IMR-90 (cell line): ENCODE results near the gene PMPCA. TPM values are rescaled to one million over a fixed set of nuclear protein-coding genes. Genes with fewer than 3 reads are reported as not detected.

ENCODE experiments used
- ATAC-seq: fragments of 200-7000 bp; cut with Tn5 transposase; 2 replicates; pipeline ENCODE4 v1.9.1; 2020; ENCODE audit warnings: low read depth, mild to moderate bottlenecking, moderate library complexity
- BruUV-seq: library from RNA; stranded (reverse); fragments of 400-500 nt; replicated peaks from 2 replicates; lab custom pipeline; 2021; lab: Mats Ljungman, UMichigan
- CTCF ChIA-PET: fragments of 300-600 bp; formaldehyde crosslinking; extraction: SDS; loops from one replicate; lab custom pipeline; 2021; ENCODE audit warnings: antibody characterized with exemption; lab: Yijun Ruan, JAX
- POLR2A ChIA-PET: fragments of 300-600 bp; sonication (Branson Sonifier 250); formaldehyde crosslinking; loops from one replicate; lab custom pipeline; 2022; ENCODE audit warnings: antibody characterized with exemption; ENCODE audit not compliant: unreplicated experiment; lab: Charles Lee
- DNase-seq: peaks from one replicate; pipeline ENCODE4 v3.0.0; 2013
- H2AFZ ChIP-seq: replicated peaks from 2 replicates; pipeline ENCODE3; 2013; ENCODE audit warnings: low read length, mild to moderate bottlenecking; ENCODE audit not compliant: poor library complexity
- H2AK5ac ChIP-seq: 2 replicates; pipeline ENCODE4 v1.6.1; 2013; ENCODE audit warnings: low read depth, low read length, inconsistent platforms
- H2AK9ac ChIP-seq: replicated peaks from 2 replicates; pipeline ENCODE3; 2013; ENCODE audit warnings: mild to moderate bottlenecking, low read depth, low read length, moderate library complexity; ENCODE audit not compliant: poor library complexity
- H2BK120ac ChIP-seq: 2 replicates; pipeline ENCODE4 v1.6.1; 2013; ENCODE audit warnings: low read depth, low read length, inconsistent platforms
- H2BK15ac ChIP-seq: 3 replicates; pipeline ENCODE4 v1.6.1; 2013; ENCODE audit warnings: low read depth, low read length, inconsistent platforms
- H2BK20ac ChIP-seq: 2 replicates; pipeline ENCODE4 v1.6.1; 2013; ENCODE audit warnings: low read depth, mild to moderate bottlenecking, inconsistent platforms, low read length, moderate library complexity
- H2BK5ac ChIP-seq: 2 replicates; pipeline ENCODE4 v1.6.1; 2013; ENCODE audit warnings: mild to moderate bottlenecking, low read depth, low read length, inconsistent platforms; ENCODE audit not compliant: poor library complexity, severe bottlenecking
- H3K14ac ChIP-seq: replicated peaks from 2 replicates; pipeline ENCODE4 v1.6.1; 2013; ENCODE audit warnings: low read depth, low read length, inconsistent platforms
- H3K18ac ChIP-seq: 2 replicates; pipeline ENCODE4 v1.6.1; 2013; ENCODE audit warnings: low read depth, low read length, control low read depth
- H3K23ac ChIP-seq: 2 replicates; pipeline ENCODE4 v1.6.1; 2013; ENCODE audit warnings: low read depth, low read length, inconsistent platforms
- H3K27ac ChIP-seq: 2 replicates; pipeline ENCODE4 v1.5.1; 2013; ENCODE audit warnings: mild to moderate bottlenecking, control low read depth, low read length; ENCODE audit not compliant: insufficient read depth
- H3K27me3 ChIP-seq: 2 replicates; pipeline ENCODE4 v1.6.1; 2013; ENCODE audit warnings: low read length; ENCODE audit not compliant: control insufficient read depth, insufficient read depth
- H3K36me3 ChIP-seq: 2 replicates; pipeline ENCODE4 v1.6.1; 2013; ENCODE audit warnings: low read length, mixed read lengths; ENCODE audit not compliant: control insufficient read depth, insufficient read depth
- H3K4ac ChIP-seq: 2 replicates; pipeline ENCODE4 v1.6.1; 2013; ENCODE audit warnings: low read depth, low read length, inconsistent platforms
- H3K4me1 ChIP-seq: 2 replicates; pipeline ENCODE4 v1.6.1; 2013; ENCODE audit warnings: low read length, mixed read lengths; ENCODE audit not compliant: control insufficient read depth, insufficient read depth
- H3K4me2 ChIP-seq: 2 replicates; pipeline ENCODE4 v1.6.1; 2013; ENCODE audit warnings: low read depth, mild to moderate bottlenecking, control low read depth, low read length, moderate library complexity
- H3K4me3 ChIP-seq: 2 replicates; pipeline ENCODE4 v1.5.1; 2013; ENCODE audit warnings: low read depth, mild to moderate bottlenecking, control low read depth, low read length, moderate library complexity; ENCODE audit not compliant: insufficient read depth
- H3K56ac ChIP-seq: 2 replicates; pipeline ENCODE4 v1.6.1; 2013; ENCODE audit warnings: low read length, inconsistent platforms; ENCODE audit not compliant: insufficient read depth; ENCODE audit errors: extremely low read depth
- H3K79me1 ChIP-seq, 2 experiments: 2 replicates each; pipeline ENCODE4 v1.6.1; 2013; ENCODE audit warnings: low read length in 2 of 2, inconsistent platforms in 1 of 2, low read depth in 1 of 2
- H3K9ac ChIP-seq: 2 replicates; pipeline ENCODE4 v1.6.1; 2013; ENCODE audit warnings: low read depth, low read length, control low read depth
- H3K9me1 ChIP-seq: 2 replicates; pipeline ENCODE4 v1.6.1; 2013; ENCODE audit warnings: low read length, inconsistent platforms; ENCODE audit not compliant: insufficient read depth
- H3K9me3 ChIP-seq: 2 replicates; pipeline ENCODE4 v1.6.1; 2013; ENCODE audit warnings: low read length; ENCODE audit not compliant: control insufficient read depth, insufficient read depth
- H4K20me1 ChIP-seq: 2 replicates; pipeline ENCODE4 v1.6.1; 2013; ENCODE audit warnings: low read length, inconsistent platforms; ENCODE audit not compliant: insufficient read depth
- H4K5ac ChIP-seq: 2 replicates; pipeline ENCODE4 v1.6.1; 2013; ENCODE audit warnings: mild to moderate bottlenecking, low read depth, low read length, control low read depth
- H4K8ac ChIP-seq, 2 experiments: 2 replicates each; pipeline ENCODE4 v1.6.1; 2013; ENCODE audit warnings: low read depth in 2 of 2, low read length in 2 of 2, control low read depth in 1 of 2, inconsistent platforms in 1 of 2
- H4K91ac ChIP-seq: 2 replicates; pipeline ENCODE4 v1.6.1; 2013; ENCODE audit warnings: low read depth, low read length, inconsistent platforms; ENCODE audit not compliant: insufficient read depth
- BHLHE40 ChIP-seq: fragments of 150-350 bp; IDR thresholded peaks from 2 replicates; pipeline ENCODE4 v1.6.1; 2016; ENCODE audit warnings: mild to moderate bottlenecking, low read depth, low read length
- MAFK ChIP-seq: IDR thresholded peaks from 2 replicates; pipeline ENCODE4 v1.6.1; 2012; ENCODE audit warnings: low read depth, low read length, improper control_type of control experiment
- POLR2A ChIP-seq: IDR thresholded peaks from 2 replicates; pipeline ENCODE4 v1.6.1; 2012; ENCODE audit warnings: mild to moderate bottlenecking, low read depth, low read length
- RCOR1 ChIP-seq: IDR thresholded peaks from 2 replicates; pipeline ENCODE4 v1.6.1; 2012; ENCODE audit warnings: mild to moderate bottlenecking, low read length, improper control_type of control experiment; ENCODE audit not compliant: insufficient replicate concordance
- WGBS, 2 experiments: methylation state at CpG; one replicate each; pipeline versions ENCODE4 v1.1.5 to v1.1.7; 2013; ENCODE audit warnings: missing lambda C conversion rate in 2 of 2; ENCODE audit not compliant: insufficient read length in 1 of 2; ENCODE audit errors: extremely low coverage in 2 of 2; 5-methylcytosine and 5-hydroxymethylcytosine counted together
- dilution Hi-C: fragments of 300-500 bp; cut with HindIII; formaldehyde crosslinking; loops from one replicate; pipeline ENCODE4 v1.14.3; 2018; ENCODE audit warnings: low sequenced_read_pairs; ENCODE audit not compliant: unreplicated experiment
- in situ Hi-C: fragments of 300-500 bp; cut with MboI; formaldehyde crosslinking; loops from 3 replicates; pipeline ENCODE4 v1.14.3; 2019; ENCODE audit warnings: low sequenced_read_pairs, inconsistent platforms, mixed read lengths
- intact Hi-C: fragments of 100-400 bp; cut with micrococcal nuclease; formaldehyde crosslinking; loops from 2 replicates; pipeline ENCODE4 v1.10.0; 2022
- polyA plus RNA-seq, 3 experiments: library from polyadenylated mRNA; depleted of rRNA; stranded (reverse); fragments of >200 nt; gene quantifications; 2 replicates each; pipeline ENCODE4 v1.2.3, GENCODE V29; 2012; ENCODE audit warnings: low replicate concordance in 1 of 3
- total RNA-seq: library from RNA; depleted of rRNA; stranded (reverse); fragments of >200 nt; gene quantifications from 2 replicates; pipeline ENCODE4 v1.2.3, GENCODE V29; 2012

The PMPCA gene
- total and polyA plus RNA-seq, 2 of the 4 experiments (the other 2 are of a cell fraction) = 62.6 to 95.8 TPM

GRCh38 chr9:136371533-136371880, 39.0 kb upstream of the PMPCA start:
- BruUV-seq = no TSS peak
- dilution Hi-C loops = no loop called here
- Histone ChIP-seq H3K4me1 (peaks cover 15% of the 10 kb centered on the region), H2AK5ac (peak overlapping the region; percentile 89), H3K18ac (no peak overlapping the region), H3K56ac (no peak overlapping the region), H2BK20ac (no peak overlapping the region), H3K4me2 (no peak overlapping the region), H3K36me3 (no peaks in the 10 kb centered on the region; the same call in 1 of the 2 replicates), H2BK120ac (no peak overlapping the region; the same call in 1 of the 2 replicates), H3K9ac (no peak overlapping the region), H3K9me1 (peaks cover 9% of the 10 kb centered on the region), H3K9me3 (no peaks in the 10 kb centered on the region), H4K20me1 (no peaks in the 10 kb centered on the region), H3K27me3 (no peaks in the 10 kb centered on the region), H3K79me1 (no peaks in the 10 kb centered on the region; a peak in 1 of 4 replicates), H4K8ac (no peak overlapping the region; a peak in 1 of 4 replicates), H4K91ac (peak overlapping the region; percentile 98; the same call in 1 of the 2 replicates), H3K4me3 (no peak overlapping the region), H2AFZ (no peak overlapping the region), H3K4ac (no peak overlapping the region; the same call in 1 of the 2 replicates), H4K5ac (no peak overlapping the region; the same call in 1 of the 2 replicates), H2AK9ac (peak overlapping the region; percentile 90), H3K14ac (no peak overlapping the region), H2BK15ac (no peak overlapping the region; the same call in 2 of the 3 replicates), H3K27ac (no peak overlapping the region), H2BK5ac (no peak overlapping the region), H3K23ac (no peak overlapping the region)
- no peak for TF ChIP-seq BHLHE40
- no peak for TF ChIP-seq RCOR1
- TF ChIP-seq POLR2A = no peak
- TF ChIP-seq MAFK = no peak
- CTCF ChIA-PET = no interaction called here
- DNase-seq = no peak
- intact Hi-C loops = no loop called here
- POLR2A ChIA-PET = no interaction called here
- WGBS, 2 experiments = 88% methylated on average over 5 of the region's 13 CpGs; no CpG with 5 or more reads in 1 of the 2 experiments
- no peak for ATAC-seq
- in situ Hi-C loops = no loop called here
